Mesendoderm (in vitro differentiated cells): ENCODE results near the gene DNAJA3.

Experiments used
- DNase-seq: peaks from one replicate; pipeline ENCODE4 v3.0.0; 2013
- H2AK5ac ChIP-seq: 2 replicates; pipeline ENCODE4 v1.6.1; 2013; ENCODE audit warnings: low read length, inconsistent platforms
- H2BK120ac ChIP-seq: 2 replicates; pipeline ENCODE4 v1.6.1; 2013; ENCODE audit warnings: low read depth, mild to moderate bottlenecking, low read length, moderate library complexity, mixed read lengths
- H2BK15ac ChIP-seq: replicated peaks from 2 replicates; pipeline ENCODE4 v1.6.1; 2013; ENCODE audit warnings: low read depth, mild to moderate bottlenecking, moderate library complexity
- H2BK5ac ChIP-seq: 2 replicates; pipeline ENCODE4 v1.6.1; 2013; ENCODE audit warnings: low read length, inconsistent platforms
- H3K18ac ChIP-seq: 2 replicates; pipeline ENCODE4 v1.6.1; 2013; ENCODE audit warnings: mild to moderate bottlenecking, low read length, mixed read lengths
- H3K23ac ChIP-seq: one replicate; pipeline ENCODE4 v1.6.1; 2013; ENCODE audit warnings: low read length
- H3K27ac ChIP-seq: 2 replicates; pipeline ENCODE4 v1.5.1; 2013; ENCODE audit warnings: low read depth, mild to moderate bottlenecking, inconsistent platforms, low read length, moderate library complexity
- H3K27me3 ChIP-seq: 2 replicates; pipeline ENCODE4 v1.6.1; 2013; ENCODE audit warnings: low read length, control low read depth, mild to moderate bottlenecking, inconsistent platforms; ENCODE audit not compliant: insufficient read depth, poor library complexity
- H3K36me3 ChIP-seq: 2 replicates; pipeline ENCODE4 v1.6.1; 2013; ENCODE audit warnings: low read length, inconsistent platforms; ENCODE audit not compliant: control insufficient read depth, insufficient read depth
- H3K4ac ChIP-seq: one replicate; pipeline ENCODE4 v1.6.1; 2013; ENCODE audit warnings: low read depth, mild to moderate bottlenecking, low read length, moderate library complexity
- H3K4me1 ChIP-seq: 2 replicates; pipeline ENCODE4 v1.6.1; 2013; ENCODE audit warnings: low read depth, low read length, inconsistent platforms; ENCODE audit not compliant: control insufficient read depth
- H3K4me2 ChIP-seq: 2 replicates; pipeline ENCODE4 v1.6.1; 2013; ENCODE audit warnings: low read length
- H3K4me3 ChIP-seq: 2 replicates; pipeline ENCODE4 v1.5.1; 2013; ENCODE audit warnings: mild to moderate bottlenecking, low read length
- H3K56ac ChIP-seq: one replicate; pipeline ENCODE4 v1.6.1; 2013; ENCODE audit warnings: low read length
- H3K79me1 ChIP-seq: 2 replicates; pipeline ENCODE4 v1.6.1; 2013; ENCODE audit warnings: low read length, inconsistent platforms
- H3K79me2 ChIP-seq: 2 replicates; pipeline ENCODE4 v1.6.1; 2013; ENCODE audit warnings: mild to moderate bottlenecking, low read length; ENCODE audit not compliant: control insufficient read depth, insufficient read depth
- H3K9ac ChIP-seq: 2 replicates; pipeline ENCODE4 v1.6.1; 2013; ENCODE audit warnings: low read length, inconsistent platforms
- H4K5ac ChIP-seq: one replicate; pipeline ENCODE4 v1.6.1; 2013; ENCODE audit warnings: low read length
- H4K8ac ChIP-seq: one replicate; pipeline ENCODE4 v1.6.1; 2013; ENCODE audit warnings: low read depth, mild to moderate bottlenecking, control low read depth, low read length, moderate library complexity
- WGBS: extraction: QIAGEN DNeasy Blood & Tissue Kit; methylation state at CpG from one replicate; pipeline ENCODE4 v1.1.7; 2013; ENCODE audit warnings: low lambda C conversion rate, missing lambda C conversion rate; ENCODE audit not compliant: insufficient coverage; ENCODE audit errors: extremely low coverage; 5-methylcytosine and 5-hydroxymethylcytosine counted together

DNAJA3 gene

GRCh38 chr16:4399001-4399730, 26.5 kb upstream of the DNAJA3 start:
- Histone ChIP-seq H3K23ac (no peak overlapping the region), H2BK15ac (no peak overlapping the region), H3K79me2 (no peaks in the 10 kb centered on the region), H3K79me1 (no peaks in the 10 kb centered on the region), H3K27ac (no peak overlapping the region), H3K4me1 (no peaks in the 10 kb centered on the region), H3K56ac (no peak overlapping the region), H3K36me3 (no peaks in the 10 kb centered on the region), H4K5ac (no peak overlapping the region), H3K4ac (no peak overlapping the region), H3K18ac (no peak overlapping the region), H3K9ac (no peak overlapping the region), H3K4me2 (no peak overlapping the region), H2BK5ac (no peak overlapping the region), H4K8ac (no peak overlapping the region), H2BK120ac (no peak overlapping the region), H2AK5ac (no peak overlapping the region), H3K27me3 (no peaks in the 10 kb centered on the region), H3K4me3 (no peak overlapping the region)
- no CpG with 5 or more reads among the region's 9 CpGs for WGBS
- DNase-seq: no peak

- no CpG with 5 or more reads among the region's 12 CpGs for WGBS
- Histone ChIP-seq H3K23ac (no peak overlapping the region), H3K4me2 (no peak overlapping the region), H3K4ac (no peak overlapping the region), H3K9ac (no peak overlapping the region), H4K8ac (no peak overlapping the region), H3K4me1 (no peaks in the 10 kb centered on the region), H3K4me3 (no peak overlapping the region), H3K27me3 (no peaks in the 10 kb centered on the region), H3K79me1 (no peaks in the 10 kb centered on the region), H3K18ac (no peak overlapping the region), H2BK120ac (no peak overlapping the region), H4K5ac (no peak overlapping the region), H2AK5ac (no peak overlapping the region), H3K36me3 (no peaks in the 10 kb centered on the region), H2BK5ac (no peak overlapping the region), H3K27ac (no peak overlapping the region), H3K79me2 (no peaks in the 10 kb centered on the region), H3K56ac (no peak overlapping the region), H2BK15ac (no peak overlapping the region)
- DNase-seq: no peak
These were observed 24.6 kb upstream of the DNAJA3 start for GRCh38 chr16:4401094-4401501.

GRCh38 chr16:4401510-4401909, 24.2 kb upstream of the DNAJA3 start:
- H3K18ac ChIP-seq: no peak overlapping the region
- H4K5ac ChIP-seq: no peak overlapping the region
- H3K4me1 ChIP-seq: no peaks in the 10 kb centered on the region
- no peak overlapping the region for H2BK5ac ChIP-seq
- H3K56ac ChIP-seq: no peak overlapping the region
- no peak overlapping the region for H3K4me2 ChIP-seq
- no peak overlapping the region for H3K4ac ChIP-seq
- H3K36me3 ChIP-seq: no peaks in the 10 kb centered on the region
- no peak overlapping the region for H4K8ac ChIP-seq
- no peak overlapping the region for H3K4me3 ChIP-seq
- H3K23ac ChIP-seq: no peak overlapping the region
- no CpG with 5 or more reads among the region's 12 CpGs for WGBS
- no peak overlapping the region for H2BK120ac ChIP-seq
- H2BK15ac ChIP-seq: no peak overlapping the region
- no peak overlapping the region for H3K9ac ChIP-seq
- no peak overlapping the region for H2AK5ac ChIP-seq
- no peaks in the 10 kb centered on the region for H3K79me1 ChIP-seq
- DNase-seq: no peak
- no peaks in the 10 kb centered on the region for H3K79me2 ChIP-seq
- no peak overlapping the region for H3K27ac ChIP-seq
- no peaks in the 10 kb centered on the region for H3K27me3 ChIP-seq

DNA sequence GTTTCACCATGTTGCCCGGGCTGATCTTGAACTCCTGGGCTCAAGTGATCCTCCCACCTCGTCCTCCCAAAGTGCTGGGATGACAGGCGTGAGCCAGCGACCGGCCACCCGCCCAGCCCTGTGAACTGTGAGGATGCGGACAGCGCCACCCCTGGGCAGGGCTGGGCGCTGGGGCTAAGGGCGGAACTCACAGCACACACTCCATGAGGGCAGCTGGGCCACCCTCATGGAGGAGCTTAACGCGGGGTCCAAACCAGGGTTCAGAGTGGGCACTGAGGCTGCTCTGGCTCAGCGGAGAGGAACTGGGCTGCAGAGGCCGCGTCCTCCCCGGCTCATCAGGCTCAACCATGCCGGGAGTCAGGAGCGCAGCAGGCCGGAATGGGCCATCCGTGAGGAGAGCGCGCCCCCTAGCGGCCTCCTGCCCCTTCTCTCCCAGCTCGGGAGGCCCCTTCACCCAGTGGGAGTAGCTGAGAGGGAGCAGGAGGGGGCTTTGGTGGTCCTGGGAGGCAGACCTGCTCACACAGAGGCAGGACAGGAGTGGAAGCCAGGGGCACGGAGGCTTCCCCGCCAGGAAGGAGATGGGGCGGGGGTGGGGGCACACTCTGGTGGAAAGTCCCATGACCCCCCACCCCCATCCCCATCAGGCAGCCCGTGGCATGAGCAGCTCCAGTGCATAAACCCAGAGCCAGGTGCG, 23.1 kb upstream of the DNAJA3 start:
- peak; percentile 78 for DNase-seq
- Histone ChIP-seq H3K36me3 (no peaks in the 10 kb centered on the region), H3K27ac (no peak overlapping the region), H3K4me3 (no peak overlapping the region), H3K79me1 (no peaks in the 10 kb centered on the region), H2BK120ac (no peak overlapping the region), H3K79me2 (no peaks in the 10 kb centered on the region), H3K56ac (peak overlapping the region; percentile 82), H4K5ac (no peak overlapping the region), H3K18ac (no peak overlapping the region), H3K23ac (no peak overlapping the region), H2AK5ac (no peak overlapping the region), H3K4me2 (no peak overlapping the region), H4K8ac (no peak overlapping the region), H3K4me1 (no peaks in the 10 kb centered on the region), H2BK15ac (no peak overlapping the region), H3K4ac (no peak overlapping the region), H3K9ac (peak overlapping the region; percentile 63), H3K27me3 (no peaks in the 10 kb centered on the region), H2BK5ac (no peak overlapping the region)
- WGBS: no CpG with 5 or more reads among the region's 29 CpGs

GRCh38 chr16:4403133-4403949, 22.3 kb upstream of the DNAJA3 start:
- Histone ChIP-seq H3K27ac (no peak overlapping the region), H3K9ac (no peak overlapping the region), H2BK120ac (no peak overlapping the region), H2BK15ac (no peak overlapping the region), H2BK5ac (no peak overlapping the region), H3K36me3 (no peaks in the 10 kb centered on the region), H2AK5ac (no peak overlapping the region), H4K5ac (no peak overlapping the region), H3K79me1 (no peaks in the 10 kb centered on the region), H3K56ac (no peak overlapping the region), H3K4ac (no peak overlapping the region), H3K27me3 (no peaks in the 10 kb centered on the region), H3K79me2 (no peaks in the 10 kb centered on the region), H3K23ac (no peak overlapping the region), H3K4me3 (no peak overlapping the region), H3K18ac (no peak overlapping the region), H4K8ac (no peak overlapping the region), H3K4me2 (no peak overlapping the region), H3K4me1 (no peaks in the 10 kb centered on the region)
- no peak for DNase-seq
- no CpG with 5 or more reads among the region's 24 CpGs for WGBS
